ENCODE results near the gene GAS1. TPM values are rescaled to one million over a fixed set of nuclear protein-coding genes. Genes with fewer than 3 reads are reported as not detected.

Gene GAS1
- polyA plus RNA-seq, 4 donors: 0.54 to 7.4 (median 1.6) TPM

- no peaks in the 10 kb centered on the region for H3K9me3 ChIP-seq (ENCODE audit: control insufficient read depth in 2 of 2, insufficient read depth in 1 of 2, low read depth in 1 of 2, low read length in 1 of 2)
- no peak for FAIRE-seq
- no peak overlapping the region for H3K27ac ChIP-seq (ENCODE audit: low read depth in 1 of 3, low read length in 2 of 3)
- no peak for DNase-seq
- peaks cover 0 to 7% (median 2%) of the 10 kb centered on the region in 3 donors for H3K27me3 ChIP-seq (ENCODE audit: control insufficient read depth in 3 of 3, insufficient read depth in 3 of 3, low read length in 3 of 3)
- H3K4me1 ChIP-seq (ENCODE audit: control insufficient read depth in 3 of 3, insufficient read depth in 2 of 3, low read depth in 1 of 3, low read length in 2 of 3): peaks cover 0 to 5% (median 0%) of the 10 kb centered on the region in 3 donors
- WGBS, 3 donors: 84 to 89% (median 87%) methylated on average over 1 of the region's 1 CpG
- H3K36me3 ChIP-seq (ENCODE audit: control insufficient read depth in 3 of 3, insufficient read depth in 2 of 3, low read depth in 1 of 3, low read length in 3 of 3): no peaks in the 10 kb centered on the region
- H3K4me3 ChIP-seq (ENCODE audit: low read depth in 1 of 3, low read length in 3 of 3): no peak overlapping the region
Observed at GRCh38 chr9:86958203-86958602, 10.9 kb upstream of the GAS1 start.

GRCh38 chr9:86955561-86955960, 8.3 kb upstream of the GAS1 start:
- H3K9me3 ChIP-seq (ENCODE audit: control insufficient read depth in 2 of 2, insufficient read depth in 1 of 2, low read depth in 1 of 2, low read length in 1 of 2): peaks cover 0 to 8% of the 10 kb centered on the region in 2 donors
- no peak overlapping the region for H3K4me3 ChIP-seq (ENCODE audit: low read depth in 1 of 3, low read length in 3 of 3)
- H3K36me3 ChIP-seq (ENCODE audit: control insufficient read depth in 3 of 3, insufficient read depth in 2 of 3, low read depth in 1 of 3, low read length in 3 of 3): no peaks in the 10 kb centered on the region
- H3K27me3 ChIP-seq (ENCODE audit: control insufficient read depth in 3 of 3, insufficient read depth in 3 of 3, low read length in 3 of 3): peaks cover 0 to 6% (median 2%) of the 10 kb centered on the region in 3 donors
- DNase-seq (no peak), FAIRE-seq (no peak)
- H3K4me1 ChIP-seq (ENCODE audit: control insufficient read depth in 3 of 3, insufficient read depth in 2 of 3, low read depth in 1 of 3, low read length in 2 of 3): no peaks in the 10 kb centered on the region
- H3K27ac ChIP-seq (ENCODE audit: low read depth in 1 of 3, low read length in 2 of 3): no peak overlapping the region
- WGBS, 3 donors: 64 to 78% (median 76%) methylated on average over 4 of the region's 4 CpGs

- no peaks in the 10 kb centered on the region for H3K4me1 ChIP-seq (ENCODE audit: control insufficient read depth in 3 of 3, insufficient read depth in 2 of 3, low read depth in 1 of 3, low read length in 2 of 3)
- H3K9me3 ChIP-seq (ENCODE audit: control insufficient read depth in 2 of 2, insufficient read depth in 1 of 2, low read depth in 1 of 2, low read length in 1 of 2): peaks cover 0 to 8% of the 10 kb centered on the region in 2 donors
- FAIRE-seq (no peak), DNase-seq (no peak)
- no peak overlapping the region for H3K4me3 ChIP-seq (ENCODE audit: low read depth in 1 of 3, low read length in 3 of 3)
- peaks cover 0 to 6% (median 2%) of the 10 kb centered on the region in 3 donors for H3K27me3 ChIP-seq (ENCODE audit: control insufficient read depth in 3 of 3, insufficient read depth in 3 of 3, low read length in 3 of 3)
- WGBS, 3 donors: 78 to 96% (median 87%) methylated on average over 2 of the region's 2 CpGs
- no peak overlapping the region for H3K27ac ChIP-seq (ENCODE audit: low read depth in 1 of 3, low read length in 2 of 3)
- H3K36me3 ChIP-seq (ENCODE audit: control insufficient read depth in 3 of 3, insufficient read depth in 2 of 3, low read depth in 1 of 3, low read length in 3 of 3): no peaks in the 10 kb centered on the region
Observed at GRCh38 chr9:86955042-86955441, 7.7 kb upstream of the GAS1 start.

- peaks cover 0 to 8% of the 10 kb centered on the region in 2 donors for H3K9me3 ChIP-seq (ENCODE audit: control insufficient read depth in 2 of 2, insufficient read depth in 1 of 2, low read depth in 1 of 2, low read length in 1 of 2)
- no peak overlapping the region for H3K4me3 ChIP-seq (ENCODE audit: low read depth in 1 of 3, low read length in 3 of 3)
- H3K4me1 ChIP-seq (ENCODE audit: control insufficient read depth in 3 of 3, insufficient read depth in 2 of 3, low read depth in 1 of 3, low read length in 2 of 3): peaks cover 0 to 4% (median 0%) of the 10 kb centered on the region in 3 donors
- no peaks in the 10 kb centered on the region for H3K36me3 ChIP-seq (ENCODE audit: control insufficient read depth in 3 of 3, insufficient read depth in 2 of 3, low read depth in 1 of 3, low read length in 3 of 3)
- DNase-seq (no peak), FAIRE-seq (no peak)
- peaks cover 0 to 2% (median 2%) of the 10 kb centered on the region in 3 donors for H3K27me3 ChIP-seq (ENCODE audit: control insufficient read depth in 3 of 3, insufficient read depth in 3 of 3, low read length in 3 of 3)
- 91 to 94% (median 91%) methylated on average over 5 of the region's 5 CpGs for WGBS, 3 donors
- H3K27ac ChIP-seq (ENCODE audit: low read depth in 1 of 3, low read length in 2 of 3): no peak overlapping the region
Observed at GRCh38 chr9:86953181-86953580, 5.9 kb upstream of the GAS1 start.

GRCh38 chr9:86948074-86948929, 996 bp upstream of the GAS1 start:
- Histone ChIP-seq H3K36me3 (ENCODE audit: control insufficient read depth in 3 of 3, insufficient read depth in 2 of 3, low read depth in 1 of 3, low read length in 3 of 3) (no peaks in the 10 kb centered on the region), H3K27ac (ENCODE audit: low read depth in 1 of 3, low read length in 2 of 3) (peak overlapping the region in 1 of 3 donors; percentile 53), H3K9me3 (ENCODE audit: control insufficient read depth in 2 of 2, insufficient read depth in 1 of 2, low read depth in 1 of 2, low read length in 1 of 2) (peaks cover 0 to 8% of the 10 kb centered on the region in 2 donors), H3K27me3 (ENCODE audit: control insufficient read depth in 3 of 3, insufficient read depth in 3 of 3, low read length in 3 of 3) (peaks cover 0 to 12% (median 2%) of the 10 kb centered on the region in 3 donors), H3K4me3 (ENCODE audit: low read depth in 1 of 3, low read length in 3 of 3) (peak overlapping the region in 2 of 3 donors; percentile 67 to 75), H3K4me1 (ENCODE audit: control insufficient read depth in 3 of 3, insufficient read depth in 2 of 3, low read depth in 1 of 3, low read length in 2 of 3) (peaks cover 0 to 13% (median 0%) of the 10 kb centered on the region in 3 donors)
- FAIRE-seq: no peak
- WGBS, 3 donors: 1% methylated on average over 36 of the region's 36 CpGs
- DNase-seq: peak; percentile 76 to 85

- no peak for FAIRE-seq
- Histone ChIP-seq H3K27ac (ENCODE audit: low read depth in 1 of 3, low read length in 2 of 3) (peak overlapping the region; percentile 34 to 84 (median 80)), H3K4me1 (ENCODE audit: control insufficient read depth in 3 of 3, insufficient read depth in 2 of 3, low read depth in 1 of 3, low read length in 2 of 3) (peaks cover 0 to 13% (median 0%) of the 10 kb centered on the region in 3 donors), H3K27me3 (ENCODE audit: control insufficient read depth in 3 of 3, insufficient read depth in 3 of 3, low read length in 3 of 3) (peaks cover 0 to 19% (median 0%) of the 10 kb centered on the region in 3 donors), H3K36me3 (ENCODE audit: control insufficient read depth in 3 of 3, insufficient read depth in 2 of 3, low read depth in 1 of 3, low read length in 3 of 3) (no peaks in the 10 kb centered on the region), H3K4me3 (ENCODE audit: low read depth in 1 of 3, low read length in 3 of 3) (peak overlapping the region; percentile 48 to 67 (median 65)), H3K9me3 (ENCODE audit: control insufficient read depth in 2 of 2, insufficient read depth in 1 of 2, low read depth in 1 of 2, low read length in 1 of 2) (no peaks in the 10 kb centered on the region)
- 0 to 1% (median 1%) methylated on average over 74 to 125 of the region's 125 CpGs for WGBS, 3 donors
- DNase-seq: peak; percentile 57 to 82
Observed at GRCh38 chr9:86946201-86947145, 833 bp downstream of the GAS1 start.

GRCh38 chr9:86945728-86946200, 1.5 kb downstream of the GAS1 start:
- FAIRE-seq: no peak
- Histone ChIP-seq H3K27me3 (ENCODE audit: control insufficient read depth in 3 of 3, insufficient read depth in 3 of 3, low read length in 3 of 3) (peaks cover 0 to 21% (median 2%) of the 10 kb centered on the region in 3 donors), H3K9me3 (ENCODE audit: control insufficient read depth in 2 of 2, insufficient read depth in 1 of 2, low read depth in 1 of 2, low read length in 1 of 2) (no peaks in the 10 kb centered on the region), H3K4me1 (ENCODE audit: control insufficient read depth in 3 of 3, insufficient read depth in 2 of 3, low read depth in 1 of 3, low read length in 2 of 3) (peaks cover 0 to 13% (median 0%) of the 10 kb centered on the region in 3 donors), H3K27ac (ENCODE audit: low read depth in 1 of 3, low read length in 2 of 3) (peak overlapping the region in 2 of 3 donors; percentile 77 to 84), H3K4me3 (ENCODE audit: low read depth in 1 of 3, low read length in 3 of 3) (peak overlapping the region; percentile 48 to 67 (median 65)), H3K36me3 (ENCODE audit: control insufficient read depth in 3 of 3, insufficient read depth in 2 of 3, low read depth in 1 of 3, low read length in 3 of 3) (no peaks in the 10 kb centered on the region)
- DNase-seq: peak in 1 of 2 donors; percentile 43
- WGBS, 3 donors: 1 to 2% (median 1%) methylated on average over 32 to 62 of the region's 62 CpGs

All from small intestine (tissue), 7 donors.